GM12878 (cell line): ENCODE results near the gene COL9A2. TPM values are rescaled to one million over a fixed set of nuclear protein-coding genes. Genes with fewer than 3 reads are reported as not detected.

ENCODE experiments used
- ATAC-seq: fragments of 200-7000 bp; cut with Tn5 transposase; 3 replicates; pipeline ENCODE4 v1.9.1; 2020; ENCODE audit warnings: mild to moderate bottlenecking, moderate library complexity
- BruUV-seq: library from RNA; stranded (reverse); fragments of 400-500 nt; replicated peaks from 2 replicates; lab custom pipeline; 2021; lab: Mats Ljungman, UMichigan
- CTCF ChIA-PET: fragments of 300-600 bp; sonication (Branson Sonifier 250); formaldehyde crosslinking; extraction: SDS; loops from one replicate; lab custom pipeline; 2021; ENCODE audit warnings: inconsistent platforms; lab: Yijun Ruan, JAX
- POLR2A ChIA-PET: fragments of 350-600 bp; formaldehyde crosslinking; extraction: SDS; loops from one replicate; lab custom pipeline; 2021; ENCODE audit warnings: inconsistent platforms; lab: Charles Lee
- RAD21 ChIA-PET: fragments of 300-600 bp; sonication (Branson Sonifier 250); formaldehyde crosslinking; loops from one replicate; lab custom pipeline; 2023; ENCODE audit warnings: antibody characterized with exemption; ENCODE audit not compliant: unreplicated experiment; lab: Charles Lee
- SMC1A ChIA-PET: fragments of 300-600 bp; sonication (Branson Sonifier 250); formaldehyde crosslinking; loops from one replicate; lab custom pipeline; 2023; ENCODE audit not compliant: unreplicated experiment, uncharacterized antibody; lab: Charles Lee
- DNase-seq: peaks from one replicate; pipeline ENCODE4 v3.0.0-alpha.2; 2011; ENCODE audit warnings: low read depth, low spot score
- FAIRE-seq: peaks from 3 replicates; lab custom pipeline; 2011; peaks lifted over from hg19 to GRCh38; lab: Jason Lieb, UNC
- H2AFZ ChIP-seq: 2 replicates; pipeline ENCODE4 v1.6.0; 2011; ENCODE audit warnings: low read depth, low read length, control low read depth; ENCODE audit not compliant: control insufficient read depth
- H3K27ac ChIP-seq: 2 replicates; pipeline ENCODE4 v1.5.1; 2011; ENCODE audit warnings: control low read depth; ENCODE audit not compliant: control insufficient read depth, insufficient read depth
- H3K27me3 ChIP-seq, 2 experiments: replicated peaks in 1 of 2; 2 replicates each; pipeline versions ENCODE4 v1.6.0 to v1.6.1; 2011; ENCODE audit warnings: low read length in 1 of 2; ENCODE audit not compliant: control insufficient read depth in 2 of 2, insufficient read depth in 2 of 2
- H3K36me3 ChIP-seq, 2 experiments: 2 replicates each; pipeline ENCODE4 v1.5.1; 2011; ENCODE audit warnings: low read length in 1 of 2; ENCODE audit not compliant: control insufficient read depth in 2 of 2, insufficient read depth in 2 of 2
- H3K4me1 ChIP-seq: 2 replicates; pipeline ENCODE4 v1.6.1; 2011; ENCODE audit warnings: mild to moderate bottlenecking, low read length, moderate library complexity, mixed read lengths; ENCODE audit not compliant: control insufficient read depth, insufficient read depth
- H3K4me2 ChIP-seq: 2 replicates; pipeline ENCODE4 v1.6.0; 2011; ENCODE audit warnings: control low read depth; ENCODE audit not compliant: control insufficient read depth, insufficient read depth
- H3K4me3 ChIP-seq: fragments of 200-600 bp; sonication (generic); 2 replicates; pipeline ENCODE4 v1.5.1; 2016
- H3K79me2 ChIP-seq: 2 replicates; pipeline ENCODE4 v1.6.0; 2011; ENCODE audit warnings: low read length; ENCODE audit not compliant: control insufficient read depth, insufficient read depth
- H3K9ac ChIP-seq: 2 replicates; pipeline ENCODE4 v1.8.0; 2011; ENCODE audit warnings: low read length, control low read depth, mixed read lengths; ENCODE audit not compliant: control insufficient read depth, insufficient read depth
- H3K9me3 ChIP-seq: replicated peaks from 3 replicates; pipeline ENCODE4 v1.5.1; 2011; ENCODE audit warnings: mild to moderate bottlenecking, low read length; ENCODE audit not compliant: control insufficient read depth, insufficient read depth
- H4K20me1 ChIP-seq: 2 replicates; pipeline ENCODE4 v1.6.0; 2011; ENCODE audit not compliant: control insufficient read depth, insufficient read depth
- HDGF ChIP-seq: fragments of 450-650 bp; IDR thresholded peaks from 2 replicates; pipeline ENCODE4 v1.6.1; 2016; ENCODE audit warnings: antibody characterized with exemption
- LARP7 ChIP-seq: fragments of 450-650 bp; IDR thresholded peaks from 2 replicates; pipeline ENCODE4 v1.6.1; 2017; ENCODE audit warnings: mild to moderate bottlenecking
- MEF2B ChIP-seq: fragments of 450-650 bp; IDR thresholded peaks from 2 replicates; pipeline ENCODE4 v1.6.1; 2018; ENCODE audit warnings: mild to moderate bottlenecking, moderate library complexity; ENCODE audit not compliant: partially characterized antibody, poor library complexity, severe bottlenecking
- RAD21 ChIP-seq: IDR thresholded peaks from 2 replicates; pipeline ENCODE4 v1.6.1; 2011; ENCODE audit warnings: mild to moderate bottlenecking, low read depth, low read length, moderate library complexity; ENCODE audit not compliant: insufficient read depth
- YBX1 ChIP-seq: fragments of 450-650 bp; IDR thresholded peaks from 2 replicates; pipeline ENCODE4 v1.6.1; 2016; ENCODE audit warnings: antibody characterized with exemption
- WGBS: methylation state at CpG from one replicate; pipeline ENCODE4 v1.1.6; 2016; ENCODE audit warnings: low lambda C conversion rate; ENCODE audit not compliant: insufficient replicate concordance, insufficient coverage; ENCODE audit errors: missing lambda C conversion rate; 5-methylcytosine and 5-hydroxymethylcytosine counted together
- in situ Hi-C: fragments of 300-500 bp; cut with MboI; formaldehyde crosslinking; loops from 9 replicates; pipeline ENCODE4 v1.14.3; 2018; ENCODE audit warnings: mixed read lengths
- intact Hi-C: fragments of 100-400 bp; cut with micrococcal nuclease; formaldehyde crosslinking; loops from one replicate; pipeline ENCODE4 v1.14.2; 2022; ENCODE audit not compliant: unreplicated experiment
- polyA plus RNA-seq, 11 experiments: library from polyadenylated mRNA; depleted of rRNA in 4 of 11; unstranded in 6 of 11; stranded (reverse) in 5 of 11; fragments of >200 nt; fragmentation: Nextera tagmentation in 4 of 11; fragmentation: Illumina TruSeq in 1 of 11; extraction: Ambion mirVana in 4 of 11; extraction: Trizol in 1 of 11; gene quantifications; 1 replicate in 1 of 11; 2 replicates in 10 of 11; pipeline versions ENCODE4 v1.2.1 to v1.2.3, GENCODE V29; 2011 to 2016; ENCODE audit warnings: inconsistent platforms in 2 of 11, missing spikeins in 2 of 11, low read depth in 1 of 11
- total RNA-seq, 4 experiments: library from RNA; depleted of rRNA in 3 of 4; stranded (reverse); fragments of >200 nt in 3 of 4; fragmentation: Illumina TruSeq in 1 of 4; extraction: Trizol in 1 of 4; gene quantifications; 2 replicates each; pipeline versions ENCODE4 v1.2.1 to v1.2.3, GENCODE V29; 2013 to 2021

Gene COL9A2
- total and polyA plus RNA-seq, 10 of the 15 experiments (the other 5 are each of a cell fraction or from before 2014, with no cell fraction given): 3.1 to 63.3 (median 22.4) TPM

DNA sequence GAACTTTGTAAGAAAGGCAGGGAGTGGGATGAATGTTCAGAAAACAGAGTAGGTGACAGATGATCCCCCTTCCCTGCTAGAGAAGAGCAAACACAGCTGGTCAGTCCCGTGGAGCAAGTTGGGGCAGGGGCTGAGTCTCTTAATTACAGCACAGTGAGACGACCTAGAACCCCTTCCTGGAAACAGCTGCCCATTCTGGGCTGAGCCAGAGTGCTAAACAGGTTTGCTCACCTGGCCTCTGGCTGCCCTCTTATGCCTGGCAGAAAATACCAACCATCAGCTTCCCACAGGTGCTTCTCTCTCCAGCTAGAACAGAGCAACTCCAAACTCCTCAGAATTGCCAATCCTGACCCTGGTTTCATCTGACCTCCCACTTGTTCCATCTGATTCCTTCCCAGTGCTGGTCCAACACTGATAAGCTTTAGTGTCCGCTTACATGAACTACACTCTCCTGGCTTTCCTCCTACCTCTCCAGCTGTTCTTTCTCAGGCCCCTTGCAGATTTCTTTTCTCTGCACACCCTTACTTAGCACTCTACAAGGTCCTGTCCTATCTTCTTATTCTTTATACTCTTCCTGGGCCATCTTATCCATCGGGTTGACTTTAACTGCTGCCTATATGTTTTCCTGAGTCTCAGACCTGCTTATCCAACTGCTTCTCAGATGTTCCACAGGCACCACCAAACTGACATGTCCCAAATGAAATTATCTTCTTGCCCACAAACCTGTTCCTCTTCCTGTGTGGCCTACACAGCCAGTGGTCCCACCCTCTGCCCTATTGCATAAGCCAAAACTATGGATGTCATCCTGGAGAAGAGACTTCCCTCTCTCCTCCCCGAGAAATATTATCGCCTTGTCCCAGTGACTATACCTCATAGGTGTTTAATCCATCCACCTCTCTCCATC is 22.6 kb upstream of the COL9A2 start:
- Histone ChIP-seq H4K20me1 (no peaks in the 10 kb centered on the region), H3K36me3 (no peaks in the 10 kb centered on the region), H3K9me3 (peaks cover 3% of the 10 kb centered on the region; the same call in 2 of the 3 replicates), H3K27me3 (no peaks in the 10 kb centered on the region), H3K27ac (no peak overlapping the region)
- RAD21 ChIA-PET: interaction anchor here (0.6 to 6.8 kb wide), 38 partner anchors 9 to 420 kb away, joined by 3 to 151 read pairs (median 5); partner anchors contain the start of genes COL9A2, RLF, SMAP2 and ZFP69B
- no peak for FAIRE-seq
- DNase-seq: no peak
- in situ Hi-C loops: loop anchor here (5.0 kb wide), 3 partner anchors 63 to 257 kb away; no protein-coding TSS in a partner anchor
- SMC1A ChIA-PET: interaction anchor here (0.6 to 8.1 kb wide), 46 partner anchors 8 to 1238 kb away, joined by 3 to 182 read pairs (median 6); partner anchors contain the start of genes COL9A2 and ZFP69B
- no peak for TF ChIP-seq LARP7
- no peak for TF ChIP-seq RAD21
- TF ChIP-seq MEF2B: no peak
- no peak for TF ChIP-seq HDGF
- no peak for TF ChIP-seq YBX1
- TF ChIP-seq, all 136 proteins: peak for 0
- Histone ChIP-seq H3K79me2 (no peaks in the 10 kb centered on the region), H3K4me2 (no peak overlapping the region), H2AFZ (no peak overlapping the region), H3K4me1 (peaks cover 5% of the 10 kb centered on the region; the same call in 1 of the 2 replicates), H3K4me3 (no peak overlapping the region), H3K9ac (no peak overlapping the region)
- ATAC-seq: peak; percentile 20
- WGBS: 55% methylated on average over 6 of the region's 6 CpGs
- intact Hi-C loops: no loop called here
- no TSS peak for BruUV-seq
- CTCF ChIA-PET: interaction anchor here (0.6 to 11.6 kb wide), 64 partner anchors 8 to 420 kb away, joined by 3 to 332 read pairs (median 6); partner anchors contain the start of genes COL9A2, TMCO2 and ZMPSTE24
- POLR2A ChIA-PET: interaction anchor here (0.6 to 3.7 kb wide), 9 partner anchors 15 to 196 kb away, joined by 3 to 16 read pairs (median 4); partner anchors contain the start of gene SMAP2
